Neural progenitor cell (in vitro differentiated cells): ENCODE data around the gene IQCE.

ENCODE experiments used
- EZH2 ChIP-seq: fragments of 200-600 bp; sonication (generic); IDR thresholded peaks from 2 replicates; pipeline ENCODE4 v1.6.1; 2017; ENCODE audit warnings: antibody characterized with exemption, mild to moderate bottlenecking, moderate library complexity
- EZH2phosphoT487 ChIP-seq: fragments of 200-600 bp; sonication (generic); IDR thresholded peaks from 2 replicates; pipeline ENCODE4 v1.6.1; 2017; ENCODE audit warnings: antibody characterized with exemption
- TF ChIP-seq, protein P1 (sequence below): fragments of 200-600 bp; sonication (generic); IDR thresholded peaks from 2 replicates; pipeline ENCODE4 v1.5.1; 2017; ENCODE audit warnings: antibody characterized with exemption, mild to moderate bottlenecking

DNA sequence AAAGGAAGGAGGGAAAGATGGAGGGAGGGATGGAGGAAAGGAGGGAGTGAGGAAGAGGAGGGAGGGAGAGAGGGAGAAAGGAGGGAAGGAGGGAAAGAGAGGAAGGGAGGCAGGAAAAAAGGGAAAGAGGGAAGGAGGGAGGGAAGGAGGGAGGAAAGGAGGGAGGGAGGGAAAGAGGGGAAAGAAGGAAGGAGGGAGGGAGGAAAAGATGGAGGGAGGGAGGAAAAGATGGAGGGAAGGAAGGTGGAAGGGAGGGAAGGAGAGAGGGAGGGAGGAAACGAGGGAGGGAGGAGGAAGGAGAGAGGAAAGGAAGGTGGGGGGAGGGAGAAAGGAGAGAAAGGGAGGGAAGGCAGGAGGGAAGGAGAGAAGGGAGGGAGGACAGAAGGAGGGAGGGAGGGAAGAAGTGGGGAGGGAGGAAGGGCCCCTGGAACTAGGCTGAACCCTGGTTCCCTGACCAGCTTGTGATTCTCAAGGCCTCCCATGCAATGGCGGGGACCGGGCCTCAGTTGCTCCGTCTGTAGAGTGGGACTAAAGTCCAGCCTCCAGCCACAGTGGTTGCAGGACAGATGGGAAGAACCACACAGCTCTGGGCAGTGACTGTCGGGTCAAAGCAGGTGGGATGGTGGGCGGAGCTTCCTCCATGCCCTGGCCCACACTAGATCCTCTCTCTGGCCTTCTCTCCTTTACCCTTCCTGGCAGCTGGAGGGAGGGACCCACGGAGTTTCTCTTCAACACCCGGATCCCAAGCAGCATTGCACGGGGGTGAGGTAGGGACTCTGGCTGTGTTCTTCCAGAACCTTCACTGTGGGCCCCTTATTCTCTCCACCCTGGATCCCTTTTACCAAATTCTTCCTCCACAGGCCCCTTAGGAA is 68.7 kb downstream of the IQCE start:
- TF ChIP-seq, protein P1, sequence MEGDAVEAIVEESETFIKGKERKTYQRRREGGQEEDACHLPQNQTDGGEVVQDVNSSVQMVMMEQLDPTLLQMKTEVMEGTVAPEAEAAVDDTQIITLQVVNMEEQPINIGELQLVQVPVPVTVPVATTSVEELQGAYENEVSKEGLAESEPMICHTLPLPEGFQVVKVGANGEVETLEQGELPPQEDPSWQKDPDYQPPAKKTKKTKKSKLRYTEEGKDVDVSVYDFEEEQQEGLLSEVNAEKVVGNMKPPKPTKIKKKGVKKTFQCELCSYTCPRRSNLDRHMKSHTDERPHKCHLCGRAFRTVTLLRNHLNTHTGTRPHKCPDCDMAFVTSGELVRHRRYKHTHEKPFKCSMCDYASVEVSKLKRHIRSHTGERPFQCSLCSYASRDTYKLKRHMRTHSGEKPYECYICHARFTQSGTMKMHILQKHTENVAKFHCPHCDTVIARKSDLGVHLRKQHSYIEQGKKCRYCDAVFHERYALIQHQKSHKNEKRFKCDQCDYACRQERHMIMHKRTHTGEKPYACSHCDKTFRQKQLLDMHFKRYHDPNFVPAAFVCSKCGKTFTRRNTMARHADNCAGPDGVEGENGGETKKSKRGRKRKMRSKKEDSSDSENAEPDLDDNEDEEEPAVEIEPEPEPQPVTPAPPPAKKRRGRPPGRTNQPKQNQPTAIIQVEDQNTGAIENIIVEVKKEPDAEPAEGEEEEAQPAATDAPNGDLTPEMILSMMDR = no peak
- TF ChIP-seq EZH2 = no peak
- TF ChIP-seq EZH2phosphoT487 = no peak
